ENCODE data around the gene PIP5K1C. TPM values are rescaled to one million over a fixed set of nuclear protein-coding genes. Genes with fewer than 3 reads are reported as not detected.
A peak's percentile ranks its signal among the peaks of the same experiment; 100 is the strongest.

The PIP5K1C gene
- polyA plus RNA-seq, 1 donor (not counting 4 experiments of a cell fraction or from before 2014, with no cell fraction given), result 3.6 TPM

DNA sequence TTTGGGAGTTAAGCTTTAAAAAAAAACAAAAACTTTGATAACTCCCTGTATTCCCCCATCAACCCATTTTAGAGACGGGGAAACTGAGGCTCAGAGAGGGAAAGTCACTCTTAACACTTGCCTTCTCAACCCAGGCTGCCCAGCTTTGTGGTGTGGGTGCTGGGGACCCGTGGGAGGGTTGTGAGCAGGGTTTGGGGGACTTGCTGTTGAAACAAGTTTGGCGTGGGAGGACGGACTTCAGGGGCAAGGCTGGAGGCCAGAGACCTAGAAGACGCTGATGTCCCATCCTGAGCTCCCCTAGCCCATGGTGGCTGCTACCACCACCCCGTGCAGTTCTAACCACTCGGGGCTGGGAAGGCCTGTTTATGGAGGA lies 72.9 kb downstream of the PIP5K1C start:
- H2AFZ ChIP-seq (ENCODE audit: control insufficient read depth, low read length), result peak overlapping the region; percentile 28
- H3K9me3 ChIP-seq (ENCODE audit: control insufficient read depth, low read depth, low read length), result no peaks in the 10 kb centered on the region
- dilution Hi-C loops (cut with MboI; ENCODE audit: extremely low pct_ligation_motif_present, low sequenced_read_pairs), result no loop called here
- H3K36me3 ChIP-seq (ENCODE audit: control insufficient read depth in 2 of 2, extremely low read depth in 1 of 2, insufficient read depth in 2 of 2, low read length in 2 of 2), result peaks cover 0 to 5% of the 10 kb centered on the region in 2 experiments
- peak overlapping the region; percentile 81 for H3K4me2 ChIP-seq (ENCODE audit: control insufficient read depth, extremely low read depth, insufficient read depth, low read depth, low read length)
- no peaks in the 10 kb centered on the region for H4K20me1 ChIP-seq (ENCODE audit: control insufficient read depth, extremely low read depth, insufficient read depth, low read length)
- DNase-seq (ENCODE audit: low read depth, low spot score), result no peak
- H3K79me2 ChIP-seq (ENCODE audit: control insufficient read depth, insufficient read depth, low read length), result peaks cover 31% of the 10 kb centered on the region
- H3K9ac ChIP-seq (ENCODE audit: control insufficient read depth, extremely low read depth, insufficient read depth, low read length), result peak overlapping the region; percentile 97
- no peak for TF ChIP-seq EZH2 (IDR thresholded peaks at IDR 0.05; ENCODE audit: low read length)
- TF ChIP-seq, protein P1, sequence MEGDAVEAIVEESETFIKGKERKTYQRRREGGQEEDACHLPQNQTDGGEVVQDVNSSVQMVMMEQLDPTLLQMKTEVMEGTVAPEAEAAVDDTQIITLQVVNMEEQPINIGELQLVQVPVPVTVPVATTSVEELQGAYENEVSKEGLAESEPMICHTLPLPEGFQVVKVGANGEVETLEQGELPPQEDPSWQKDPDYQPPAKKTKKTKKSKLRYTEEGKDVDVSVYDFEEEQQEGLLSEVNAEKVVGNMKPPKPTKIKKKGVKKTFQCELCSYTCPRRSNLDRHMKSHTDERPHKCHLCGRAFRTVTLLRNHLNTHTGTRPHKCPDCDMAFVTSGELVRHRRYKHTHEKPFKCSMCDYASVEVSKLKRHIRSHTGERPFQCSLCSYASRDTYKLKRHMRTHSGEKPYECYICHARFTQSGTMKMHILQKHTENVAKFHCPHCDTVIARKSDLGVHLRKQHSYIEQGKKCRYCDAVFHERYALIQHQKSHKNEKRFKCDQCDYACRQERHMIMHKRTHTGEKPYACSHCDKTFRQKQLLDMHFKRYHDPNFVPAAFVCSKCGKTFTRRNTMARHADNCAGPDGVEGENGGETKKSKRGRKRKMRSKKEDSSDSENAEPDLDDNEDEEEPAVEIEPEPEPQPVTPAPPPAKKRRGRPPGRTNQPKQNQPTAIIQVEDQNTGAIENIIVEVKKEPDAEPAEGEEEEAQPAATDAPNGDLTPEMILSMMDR (optimal IDR thresholded peaks at IDR 0.05 in 1 of 3, IDR thresholded peaks at IDR 0.05 in 1 of 3, conservative IDR thresholded peaks at IDR 0.05 in 1 of 3; ENCODE audit: extremely low read depth in 1 of 3, insufficient read depth in 2 of 3, low read length in 3 of 3), result no peak
- no peaks in the 10 kb centered on the region for H3K27me3 ChIP-seq (ENCODE audit: control insufficient read depth, extremely low read depth, insufficient read depth, low read length)
- peaks cover 13% of the 10 kb centered on the region for H3K4me1 ChIP-seq (ENCODE audit: control insufficient read depth, extremely low read depth, insufficient read depth, low read length)
- H3K27ac ChIP-seq (ENCODE audit: control insufficient read depth, insufficient read depth, low read length), result no peak overlapping the region
- no peaks in the 10 kb centered on the region for H3K9me1 ChIP-seq (ENCODE audit: control insufficient read depth, extremely low read depth, insufficient read depth, low read length)
- no peak for FAIRE-seq
- peak overlapping the region in 1 of 3 experiments; percentile 33 for H3K4me3 ChIP-seq (ENCODE audit: control insufficient read depth in 2 of 3, extremely low read depth in 1 of 3, insufficient read depth in 2 of 3, low read depth in 1 of 3, low read length in 3 of 3)

DNA sequence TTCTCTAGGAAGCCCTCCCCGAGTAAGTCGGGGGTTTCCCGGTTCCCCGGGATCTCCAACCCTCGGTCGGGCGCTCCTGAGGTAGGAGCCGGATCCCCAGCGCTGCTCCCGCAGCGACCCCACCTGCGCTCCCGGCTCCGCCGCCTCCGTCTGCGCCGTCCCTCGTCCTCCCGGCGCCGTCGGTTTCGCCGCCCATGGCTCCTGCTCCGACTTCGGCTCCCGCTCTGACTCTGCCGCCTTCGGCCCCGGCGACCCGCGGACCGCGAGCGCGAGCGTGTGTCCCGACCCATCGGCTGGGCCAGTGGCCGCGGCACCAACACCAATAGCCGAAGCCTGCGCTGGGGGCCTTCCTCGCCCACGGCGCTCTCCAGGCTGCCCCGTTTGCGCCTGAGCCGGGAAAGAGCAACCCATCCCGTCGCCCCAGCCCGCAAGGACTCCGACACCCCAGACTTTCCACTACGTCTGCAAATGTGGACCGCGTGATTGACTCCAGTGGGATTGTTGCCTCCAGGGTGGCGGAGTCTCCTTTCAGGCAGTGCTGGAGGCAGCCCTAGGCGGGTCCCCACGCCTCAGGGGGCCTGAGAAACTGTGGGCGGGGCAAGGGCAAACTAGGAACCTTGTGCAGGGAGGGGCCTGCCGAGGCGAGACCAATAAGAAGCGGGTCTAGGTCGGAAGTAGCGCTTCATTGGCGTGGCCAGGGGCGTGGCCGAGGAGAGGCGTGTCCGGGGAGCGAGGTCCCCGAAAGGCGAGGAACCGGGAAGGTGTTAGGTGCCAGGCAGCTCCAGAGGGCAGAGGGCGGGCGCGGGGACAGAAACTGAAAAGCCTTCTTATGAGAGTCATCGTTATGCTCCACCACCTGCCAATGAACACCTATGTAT lies 73.6 kb downstream of the PIP5K1C start, which contains the start of gene CACTIN:
Gene CACTIN (minus strand): TSS at position 318 of the 878 bp plus-strand sequence. CDS start 28 bp downstream, at position 290.
- H3K9me1 ChIP-seq (ENCODE audit: control insufficient read depth, extremely low read depth, insufficient read depth, low read length), result no peaks in the 10 kb centered on the region
- no peaks in the 10 kb centered on the region for H3K27me3 ChIP-seq (ENCODE audit: control insufficient read depth, extremely low read depth, insufficient read depth, low read length)
- no peaks in the 10 kb centered on the region for H3K9me3 ChIP-seq (ENCODE audit: control insufficient read depth, low read depth, low read length)
- peaks cover 0 to 4% of the 10 kb centered on the region in 2 experiments for H3K36me3 ChIP-seq (ENCODE audit: control insufficient read depth in 2 of 2, extremely low read depth in 1 of 2, insufficient read depth in 2 of 2, low read length in 2 of 2)
- TF ChIP-seq, protein P1 (optimal IDR thresholded peaks at IDR 0.05 in 1 of 3, IDR thresholded peaks at IDR 0.05 in 1 of 3, conservative IDR thresholded peaks at IDR 0.05 in 1 of 3; ENCODE audit: extremely low read depth in 1 of 3, insufficient read depth in 2 of 3, low read length in 3 of 3), result no peak
- no peak for TF ChIP-seq EZH2 (IDR thresholded peaks at IDR 0.05; ENCODE audit: low read length)
- peaks cover 31% of the 10 kb centered on the region for H3K79me2 ChIP-seq (ENCODE audit: control insufficient read depth, insufficient read depth, low read length)
- DNase-seq (ENCODE audit: low read depth, low spot score) (peak; percentile 88), FAIRE-seq (peak; percentile 90)
- H3K4me2 ChIP-seq (ENCODE audit: control insufficient read depth, extremely low read depth, insufficient read depth, low read depth, low read length), result peak within 1 kb of the TSS; percentile 81
- H3K4me1 ChIP-seq (ENCODE audit: control insufficient read depth, extremely low read depth, insufficient read depth, low read length), result peaks cover 13% of the 10 kb centered on the region
- no peaks in the 10 kb centered on the region for H4K20me1 ChIP-seq (ENCODE audit: control insufficient read depth, extremely low read depth, insufficient read depth, low read length)
- dilution Hi-C loops (cut with MboI; ENCODE audit: extremely low pct_ligation_motif_present, low sequenced_read_pairs), result no loop called here
- H2AFZ ChIP-seq (ENCODE audit: control insufficient read depth, low read length), result peak within 1 kb of the TSS; percentile 95
- peak within 1 kb of the TSS; percentile 97 for H3K9ac ChIP-seq (ENCODE audit: control insufficient read depth, extremely low read depth, insufficient read depth, low read length)
- H3K27ac ChIP-seq (ENCODE audit: control insufficient read depth, insufficient read depth, low read length), result peak within 1 kb of the TSS; percentile 98
- peak within 1 kb of the TSS; percentile 90 to 95 (median 93) for H3K4me3 ChIP-seq (ENCODE audit: control insufficient read depth in 2 of 3, extremely low read depth in 1 of 3, insufficient read depth in 2 of 3, low read depth in 1 of 3, low read length in 3 of 3)

Data from keratinocyte (primary cell).